Activated naive CD4-positive, alpha-beta T cell treated with anti-CD3 and anti-CD28 coated beads, Interleukin-2, amount 50 U/mL, for 72 hours (primary cell): ENCODE data around the gene RDH13. TPM values are rescaled to one million over a fixed set of nuclear protein-coding genes. Genes with fewer than 3 reads are reported as not detected.
A peak's percentile ranks its signal among the peaks of the same experiment; 100 is the strongest.

Experiments used
- ATAC-seq, 2 donors: fragments of 150-1000 bp; cut with Tn5 transposase; 2 replicates each; pipeline ENCODE4 v1.10.0; 2021; ENCODE audit warnings: mild to moderate bottlenecking in 2 of 2, moderate library complexity in 2 of 2
- DNase-seq, 2 donors: peaks; one replicate each; pipeline ENCODE4 v3.0.0; 2021 to 2022; ENCODE audit warnings: low spot score in 2 of 2
- H3K27ac Mint-ChIP-seq, 2 donors: one replicate each; pipeline ENCODE4 v1.8.0; 2022; ENCODE audit warnings: mild to moderate bottlenecking in 2 of 2, mixed read lengths in 2 of 2
- H3K36me3 Mint-ChIP-seq, 2 donors: one replicate each; pipeline ENCODE4 v1.8.0; 2022; ENCODE audit warnings: mixed read lengths in 2 of 2
- H3K9me3 Mint-ChIP-seq, 2 donors: one replicate each; pipeline ENCODE4 v1.8.0; 2022; ENCODE audit warnings: mixed read lengths in 2 of 2
- total RNA-seq, 2 donors: library from RNA; stranded (reverse); gene quantifications; one replicate each; pipeline ENCODE4 v1.2.3, GENCODE V29; 2022

RDH13 gene
- total RNA-seq, 2 donors from 2014 or later = 15.9 to 16.0 TPM

DNA sequence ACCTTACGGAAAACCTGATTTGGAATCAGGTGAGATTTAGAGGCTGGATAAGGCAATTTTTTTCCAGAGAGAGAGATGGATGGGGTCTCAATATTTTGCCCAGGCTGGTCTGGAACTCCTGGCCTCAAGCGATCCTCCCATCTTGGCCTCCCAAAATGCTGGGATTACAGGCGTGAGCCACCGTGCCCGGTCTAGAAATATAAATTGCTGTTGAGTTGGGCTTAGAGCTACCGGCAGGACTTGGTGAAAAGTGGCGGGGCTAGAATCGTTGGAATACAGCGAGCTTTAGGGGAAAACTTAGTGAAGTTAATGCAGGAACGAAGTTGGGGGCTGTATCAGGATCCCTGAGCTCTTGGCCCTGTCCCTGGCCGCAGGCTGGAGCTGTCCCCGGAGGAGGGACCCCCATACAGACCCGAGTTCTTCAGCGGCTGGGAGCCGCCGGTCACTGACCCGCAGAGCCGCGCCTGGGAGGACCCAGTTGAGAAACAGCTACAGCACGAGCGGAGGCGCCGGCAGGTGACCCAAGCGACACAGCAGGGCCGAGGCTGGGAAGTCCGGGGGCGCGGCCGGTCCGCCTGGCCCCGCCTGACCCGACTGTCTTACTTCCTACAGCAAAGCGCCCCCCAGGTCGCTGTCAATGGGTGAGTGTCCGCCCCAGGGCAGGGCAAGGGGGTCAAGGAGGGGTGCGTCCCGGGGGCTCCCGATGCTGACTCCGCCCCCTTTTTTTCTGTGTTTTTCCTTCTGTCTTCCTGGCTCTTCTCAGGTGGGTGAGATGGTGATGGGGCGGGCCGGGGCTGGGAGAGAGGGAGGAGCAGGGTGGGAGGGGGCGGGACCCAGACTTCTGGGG lies 20.3 kb upstream of the RDH13 start:
- DNase-seq (no peak), ATAC-seq (no peak)
- Mint-ChIP-seq H3K9me3 (peaks cover 5 to 9% of the 10 kb centered on the region in 2 donors), H3K36me3 (peaks cover 7 to 20% of the 10 kb centered on the region in 2 donors), H3K27ac (no peak overlapping the region)

DNA sequence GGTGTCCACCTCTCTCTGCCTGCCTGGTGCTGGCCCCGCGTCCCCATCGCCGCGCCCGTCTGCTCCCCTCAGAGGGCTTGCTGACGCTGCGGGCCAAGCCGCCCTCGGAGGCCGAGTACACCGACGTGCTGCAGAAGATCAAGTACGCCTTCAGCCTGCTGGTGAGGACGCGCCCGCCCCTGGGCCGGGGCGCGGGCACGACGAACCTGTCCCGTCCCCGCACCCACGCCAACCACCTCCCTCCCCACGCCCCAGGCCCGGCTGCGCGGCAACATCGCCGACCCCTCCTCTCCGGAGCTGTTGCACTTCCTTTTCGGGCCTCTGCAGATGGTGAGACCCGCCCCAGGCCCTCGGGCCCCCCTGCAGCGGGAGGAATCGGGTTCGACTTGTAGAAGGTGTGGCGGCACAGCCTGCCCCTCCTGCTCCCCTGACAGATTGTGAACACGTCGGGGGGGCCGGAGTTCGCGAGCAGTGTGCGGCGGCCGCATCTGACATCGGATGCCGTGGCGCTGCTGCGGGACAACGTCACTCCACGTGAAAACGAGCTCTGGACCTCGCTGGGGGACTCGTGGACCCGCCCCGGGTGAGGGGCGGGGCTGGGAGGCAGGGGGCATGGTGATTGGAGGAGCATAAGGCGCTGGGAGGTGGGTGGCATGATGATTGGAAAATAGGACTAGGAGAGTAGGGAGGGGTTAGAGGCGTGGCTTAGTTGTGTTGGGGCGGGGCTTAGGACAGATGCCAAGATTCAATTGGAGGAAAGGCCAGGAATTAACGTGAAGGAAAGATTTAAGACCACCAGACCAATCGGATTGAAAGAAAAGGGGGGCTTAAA lies 19.3 kb upstream of the RDH13 start:
- peak in 1 of 2 donors; percentile 6 for ATAC-seq
- Mint-ChIP-seq H3K27ac (no peak overlapping the region), H3K9me3 (peaks cover 5 to 9% of the 10 kb centered on the region in 2 donors)

DNA sequence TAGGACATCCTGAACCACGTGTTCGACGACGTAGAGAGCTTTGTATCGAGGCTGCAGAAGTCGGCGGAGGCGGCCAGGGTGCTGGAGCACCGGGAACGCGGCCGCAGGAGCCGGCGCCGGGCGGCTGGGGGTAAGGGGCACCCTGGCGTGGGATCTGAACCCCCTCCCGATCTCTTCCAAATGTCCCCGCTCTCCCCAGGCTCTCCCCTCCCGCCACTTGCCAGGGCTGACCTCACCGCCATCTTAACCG lies 18.7 kb upstream of the RDH13 start:
- no peak overlapping the region for H3K27ac Mint-ChIP-seq
- no peak for ATAC-seq
- H3K36me3 Mint-ChIP-seq = peaks cover 5 to 15% of the 10 kb centered on the region in 2 donors
- peaks cover 5 to 9% of the 10 kb centered on the region in 2 donors for H3K9me3 Mint-ChIP-seq
- no peak for DNase-seq

More for the DNA sequence above, 19.3 kb upstream of the RDH13 start:
- peak in 1 of 2 donors; percentile 43 for DNase-seq
- peaks cover 5 to 15% of the 10 kb centered on the region in 2 donors for H3K36me3 Mint-ChIP-seq

DNA sequence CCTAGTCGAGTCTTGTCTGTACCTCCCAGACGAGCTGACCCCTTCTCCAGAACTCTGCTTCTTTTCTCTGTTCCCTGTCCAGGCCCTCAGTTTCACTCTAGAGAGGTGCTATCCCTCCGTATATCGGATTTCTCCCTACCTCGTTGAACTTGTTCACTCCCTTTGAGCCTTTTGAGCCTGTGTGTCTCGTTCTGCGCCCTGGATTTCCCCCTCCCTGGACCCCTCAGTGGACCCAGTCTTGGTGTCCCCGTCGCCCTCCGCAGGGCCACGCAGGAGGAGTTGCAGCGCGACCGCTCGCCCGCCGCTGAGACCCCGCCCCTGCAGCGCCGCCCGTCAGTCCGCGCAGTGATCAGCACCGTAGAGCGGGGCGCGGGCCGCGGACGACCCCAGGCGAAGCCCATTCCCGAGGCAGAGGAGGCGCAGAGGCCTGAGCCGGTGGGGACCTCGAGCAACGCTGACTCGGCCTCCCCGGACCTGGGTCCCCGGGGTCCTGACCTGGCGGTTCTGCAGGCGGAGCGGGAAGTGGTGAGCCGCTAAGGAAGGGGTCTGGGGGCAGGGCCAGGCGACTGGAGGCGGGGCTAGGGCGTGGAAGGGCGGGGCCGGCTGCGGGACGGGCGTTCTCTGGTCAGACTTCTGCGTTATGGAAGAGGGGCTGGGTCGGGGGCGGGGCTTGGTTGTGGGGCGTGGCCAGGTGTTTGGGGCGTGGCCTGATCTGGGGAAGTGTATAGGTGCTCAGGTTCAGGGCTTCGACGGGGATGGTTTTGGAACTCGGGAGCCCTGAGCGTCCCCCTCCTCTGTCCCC lies 18.2 kb upstream of the RDH13 start:
- peak; percentile 78 to 86 for ATAC-seq
- H3K36me3 Mint-ChIP-seq = peaks cover 5 to 15% of the 10 kb centered on the region in 2 donors
- H3K9me3 Mint-ChIP-seq = peaks cover 5 to 9% of the 10 kb centered on the region in 2 donors
- H3K27ac Mint-ChIP-seq = peak overlapping the region in 1 of 2 donors; percentile 57
- peak; percentile 79 to 89 for DNase-seq

DNA sequence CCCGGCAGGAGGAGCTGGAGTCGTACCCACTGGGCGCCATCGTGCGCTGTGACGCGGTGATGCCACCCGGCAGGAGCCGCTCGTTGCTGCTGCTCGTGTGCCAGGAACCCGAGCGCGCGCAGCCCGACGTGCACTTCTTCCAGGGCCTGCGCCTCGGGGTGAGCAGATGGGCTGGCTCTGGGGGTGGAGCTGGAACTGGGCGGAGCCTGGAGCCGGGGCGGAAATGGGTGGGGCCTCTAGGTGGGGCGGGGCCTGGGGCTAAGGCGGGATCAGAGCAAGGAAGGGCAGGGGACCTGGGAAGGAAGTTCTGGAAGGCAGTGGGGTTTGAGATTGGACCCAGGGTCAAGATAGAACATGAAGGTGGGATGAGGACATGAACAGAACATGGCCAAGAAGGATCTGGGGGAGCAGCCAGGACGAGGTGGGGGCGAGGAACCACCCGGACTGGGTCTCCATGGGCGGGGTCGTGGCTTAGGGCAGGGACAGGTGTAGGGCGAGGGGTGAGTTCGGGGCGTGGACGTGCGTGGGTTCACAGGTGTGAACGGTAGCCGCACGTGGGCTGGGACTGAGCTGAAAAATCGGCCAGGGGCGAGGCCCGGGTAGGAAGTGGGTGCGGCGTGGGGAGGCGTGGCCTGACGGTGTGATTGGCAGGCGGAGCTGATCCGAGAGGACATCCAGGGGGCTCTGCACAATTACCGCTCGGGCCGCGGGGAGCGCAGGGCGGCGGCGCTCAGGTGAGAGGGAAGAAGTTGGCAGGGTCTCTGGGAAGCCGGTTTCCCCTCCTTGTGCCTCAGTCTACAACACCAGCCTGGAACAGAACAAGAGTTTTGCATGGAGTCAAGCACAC lies 17.4 kb upstream of the RDH13 start:
- Mint-ChIP-seq H3K9me3 (peaks cover 5 to 9% of the 10 kb centered on the region in 2 donors), H3K27ac (peak overlapping the region in 1 of 2 donors; percentile 57), H3K36me3 (peaks cover 5 to 15% of the 10 kb centered on the region in 2 donors)
- ATAC-seq (peak; percentile 43 to 55), DNase-seq (peak in 1 of 2 donors; percentile 70)

DNA sequence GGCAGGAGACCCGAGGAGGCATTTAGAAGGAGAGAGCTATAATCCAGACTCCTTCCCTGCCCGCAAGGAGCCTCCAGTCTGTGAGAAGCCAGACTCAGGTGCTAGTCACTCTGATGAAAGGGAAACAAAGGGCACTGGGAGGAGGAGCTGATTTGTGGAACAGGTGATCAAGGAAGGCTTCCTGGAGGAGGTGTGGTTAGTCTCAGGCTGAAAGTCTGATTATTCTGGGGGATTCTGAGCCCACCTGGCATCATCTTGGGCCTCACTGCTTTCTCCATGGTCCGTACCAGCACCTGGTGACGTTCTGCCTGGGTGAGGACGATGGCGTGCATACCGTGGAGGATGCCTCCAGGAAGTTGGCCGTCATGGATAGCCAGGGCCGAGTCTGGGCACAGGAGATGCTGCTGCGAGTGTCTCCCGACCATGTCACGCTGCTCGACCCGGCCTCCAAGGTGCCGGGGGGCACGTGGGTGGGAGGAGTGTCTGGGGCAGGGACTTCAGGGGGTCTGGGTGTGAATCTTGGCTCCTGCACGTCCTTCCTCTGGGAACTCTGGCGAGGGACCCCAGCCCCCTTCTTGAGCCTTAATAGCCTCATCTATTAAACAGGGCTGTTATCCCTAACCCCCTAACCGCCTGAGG lies 16.6 kb upstream of the RDH13 start:
- H3K9me3 Mint-ChIP-seq = peaks cover 5 to 9% of the 10 kb centered on the region in 2 donors
- DNase-seq = no peak
- no peak for ATAC-seq
- peaks cover 5 to 15% of the 10 kb centered on the region in 2 donors for H3K36me3 Mint-ChIP-seq
- no peak overlapping the region for H3K27ac Mint-ChIP-seq

DNA sequence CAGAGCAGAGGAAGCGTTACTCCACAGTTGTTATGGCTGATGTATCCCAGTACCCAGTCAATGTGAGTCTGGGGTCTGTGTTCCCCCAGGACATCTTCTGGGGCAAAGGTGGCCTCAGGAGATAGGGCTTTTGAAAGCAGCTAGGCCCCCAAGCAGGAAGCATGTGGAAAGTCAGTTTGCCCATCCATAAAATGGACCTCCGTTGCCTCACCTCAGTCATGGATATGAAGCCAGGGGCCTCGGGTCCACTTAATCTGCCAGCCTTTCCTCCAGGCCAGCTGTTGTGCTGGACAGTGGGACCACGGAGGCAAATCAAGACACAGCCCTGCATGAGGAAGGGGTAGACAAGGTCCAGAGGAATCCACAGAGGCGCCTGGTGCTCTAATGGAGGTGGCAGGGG lies 16.0 kb upstream of the RDH13 start:
- H3K36me3 Mint-ChIP-seq = peaks cover 5 to 15% of the 10 kb centered on the region in 2 donors

DNA sequence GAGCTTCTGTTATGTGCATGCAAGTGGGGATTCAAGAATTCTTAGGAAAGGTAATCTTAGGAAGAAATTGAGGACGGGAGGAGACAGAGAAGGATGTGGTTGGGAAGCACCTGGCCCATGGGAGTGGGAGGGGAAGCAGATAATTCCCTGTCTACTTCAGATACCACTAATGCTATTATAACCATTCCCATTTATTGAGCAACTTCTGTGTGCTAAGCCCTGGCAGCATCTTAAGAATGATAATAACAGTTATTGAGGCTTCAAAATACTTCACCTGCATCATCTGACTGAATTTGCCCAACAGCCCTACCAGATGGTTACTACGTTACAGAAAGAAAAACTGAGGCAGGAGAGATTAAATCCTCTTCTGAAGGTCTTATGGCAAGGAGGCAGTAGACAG lies 14.2 kb upstream of the RDH13 start:
- DNase-seq (no peak), ATAC-seq (no peak)
- Mint-ChIP-seq H3K9me3 (peaks cover 5 to 7% of the 10 kb centered on the region in 2 donors), H3K27ac (no peak overlapping the region), H3K36me3 (peaks cover 5 to 6% of the 10 kb centered on the region in 2 donors)

More for the DNA sequence above, 16.0 kb upstream of the RDH13 start:
- no peak overlapping the region for H3K27ac Mint-ChIP-seq
- DNase-seq (no peak), ATAC-seq (no peak)
- peaks cover 5 to 9% of the 10 kb centered on the region in 2 donors for H3K9me3 Mint-ChIP-seq

DNA sequence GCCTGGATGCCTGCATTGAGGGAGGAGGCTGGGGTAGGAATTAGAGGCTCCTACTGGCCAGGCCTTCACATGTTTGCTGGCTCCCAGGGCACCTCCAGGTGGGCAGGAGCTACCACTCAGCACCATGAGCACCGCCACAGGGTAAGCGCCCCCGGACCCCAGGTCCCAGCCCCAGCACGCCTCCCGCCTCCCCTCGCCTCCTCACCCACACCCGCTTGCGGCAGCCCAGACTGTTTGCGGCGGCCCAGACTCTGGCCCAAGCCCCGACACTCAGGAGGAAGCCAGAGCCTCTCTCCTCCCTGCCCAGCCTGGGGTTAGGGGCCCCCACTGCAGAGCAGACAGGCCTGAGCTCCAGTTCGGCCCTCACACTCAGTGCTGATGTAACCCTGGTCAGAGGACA lies 13.4 kb upstream of the RDH13 start:
- peaks cover 5 to 6% of the 10 kb centered on the region in 2 donors for H3K36me3 Mint-ChIP-seq
- peaks cover 5 to 7% of the 10 kb centered on the region in 2 donors for H3K9me3 Mint-ChIP-seq
- no peak overlapping the region for H3K27ac Mint-ChIP-seq
- no peak for DNase-seq
- ATAC-seq = no peak

DNA sequence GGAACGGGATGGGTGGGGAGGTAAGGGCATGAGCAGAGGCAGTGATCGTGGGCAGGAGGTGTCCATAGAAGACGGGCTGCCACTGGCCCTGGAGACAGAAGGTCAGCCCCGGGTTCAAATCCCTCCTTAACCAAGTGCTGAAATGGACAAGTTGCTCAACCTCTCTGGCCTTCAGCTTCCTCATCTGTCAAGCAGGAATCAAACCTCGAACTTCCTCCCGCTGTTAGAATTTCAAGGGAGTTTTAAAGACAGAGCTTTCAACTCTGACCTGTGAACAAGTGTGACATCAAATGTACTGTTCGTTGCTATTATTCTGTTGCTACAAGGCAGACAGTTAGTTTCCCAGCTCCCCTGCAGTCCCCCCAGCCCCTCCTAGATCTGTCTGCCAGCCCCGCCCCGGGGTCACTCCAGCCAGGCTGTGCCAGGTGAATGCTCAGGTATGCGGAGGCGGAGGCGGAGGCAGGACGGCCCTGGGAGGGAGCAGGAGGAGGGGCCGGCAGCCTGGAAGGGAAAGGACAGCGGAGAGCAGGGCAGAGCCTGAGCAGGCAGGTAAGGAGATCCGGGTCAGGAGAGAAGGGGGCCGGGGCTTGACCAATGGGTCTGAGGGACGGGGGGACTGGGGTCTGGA lies 12.5 kb upstream of the RDH13 start, which contains the start of gene EPS8L1:
EPS8L1 (plus strand) TSS at position 499 of the 628 bp plus-strand sequence. CDS start 576 bp downstream, outside the sequence.
- peaks cover 2 to 6% of the 10 kb centered on the region in 2 donors for H3K36me3 Mint-ChIP-seq
- peaks cover 3 to 7% of the 10 kb centered on the region in 2 donors for H3K9me3 Mint-ChIP-seq
- DNase-seq = no peak
- ATAC-seq = no peak
- H3K27ac Mint-ChIP-seq = no peak within 1 kb of the TSS

DNA sequence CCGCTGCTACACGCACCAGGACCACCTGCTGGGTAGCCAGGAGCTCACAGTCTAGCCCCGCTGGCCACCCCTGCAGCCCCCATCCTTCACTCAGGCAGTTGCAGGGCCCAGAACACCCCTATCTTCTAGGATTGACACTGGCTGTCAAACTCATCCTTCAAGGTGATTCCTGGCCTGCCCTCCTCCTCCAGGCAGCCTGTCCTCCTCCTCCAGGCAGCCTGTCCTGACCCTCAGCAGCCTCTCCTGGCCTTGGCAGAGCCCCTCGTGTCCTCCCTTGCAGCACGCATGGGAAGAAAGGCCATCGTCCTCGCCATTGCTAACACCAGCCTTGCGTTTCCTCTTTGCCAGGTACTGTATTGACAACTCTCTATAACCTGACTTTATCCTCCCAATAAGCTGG lies 9.0 kb upstream of the RDH13 start:
- Mint-ChIP-seq H3K27ac (no peak overlapping the region), H3K9me3 (peaks cover 0 to 3% of the 10 kb centered on the region in 2 donors), H3K36me3 (peaks cover 0 to 8% of the 10 kb centered on the region in 2 donors)
- DNase-seq (no peak), ATAC-seq (no peak)

DNA sequence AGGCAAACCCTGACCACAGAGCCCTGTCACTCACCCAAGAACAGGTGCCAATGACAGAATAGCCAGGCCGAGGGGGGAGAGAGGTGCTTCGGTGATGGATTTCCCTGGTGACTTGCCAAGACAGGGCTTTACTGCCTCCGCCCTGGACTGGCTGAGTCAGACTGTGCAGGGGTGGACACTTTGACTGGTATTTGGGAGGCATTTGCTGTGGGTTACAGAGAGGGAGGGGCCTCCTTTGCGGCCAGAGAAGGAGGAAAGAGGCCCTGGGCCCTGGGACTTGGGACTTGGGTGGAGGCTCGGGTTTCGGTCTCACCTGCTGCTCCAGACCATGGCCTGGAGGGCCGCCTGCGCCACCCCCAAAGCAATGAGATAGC lies 8.2 kb upstream of the RDH13 start:
- Mint-ChIP-seq H3K36me3 (peaks cover 0 to 8% of the 10 kb centered on the region in 2 donors), H3K27ac (no peak overlapping the region), H3K9me3 (peaks cover 0 to 3% of the 10 kb centered on the region in 2 donors)
- peak in 1 of 2 donors; percentile 91 for ATAC-seq
- DNase-seq = no peak

DNA sequence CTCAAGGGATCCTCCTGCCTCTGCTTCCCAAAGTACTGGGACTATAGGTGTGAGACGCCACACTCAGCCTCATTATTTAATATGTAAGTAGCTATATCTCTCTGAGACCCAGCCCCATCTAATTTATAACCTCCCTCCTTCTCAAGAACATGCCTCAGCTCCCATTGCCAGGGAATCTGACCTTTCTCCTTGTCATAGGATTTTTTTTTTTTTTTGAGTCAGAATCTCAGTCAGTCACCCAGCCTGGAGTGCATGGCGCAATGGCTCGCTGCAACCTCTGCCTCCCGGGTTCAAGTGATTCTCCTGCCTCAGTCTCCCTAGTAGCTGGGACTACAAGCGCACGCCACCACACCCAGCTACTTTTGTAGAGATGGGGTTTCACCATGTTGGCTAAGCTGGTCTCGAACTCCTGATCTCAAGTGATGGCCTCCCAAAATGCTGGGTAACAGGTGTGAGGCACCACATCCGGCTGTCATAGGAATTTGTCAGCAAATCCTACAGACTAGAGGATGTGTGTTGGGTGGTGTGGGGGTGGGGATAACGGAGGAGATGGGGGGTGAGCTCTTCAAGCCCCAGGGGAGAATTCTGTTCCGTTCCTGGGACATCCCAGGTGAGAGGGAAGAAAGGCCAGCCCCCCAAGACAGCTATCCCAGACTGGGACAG lies 7.6 kb upstream of the RDH13 start:
- Mint-ChIP-seq H3K27ac (no peak overlapping the region), H3K36me3 (peaks cover 0 to 8% of the 10 kb centered on the region in 2 donors), H3K9me3 (peaks cover 0 to 3% of the 10 kb centered on the region in 2 donors)
- DNase-seq = no peak
- ATAC-seq = peak in 1 of 2 donors; percentile 23

DNA sequence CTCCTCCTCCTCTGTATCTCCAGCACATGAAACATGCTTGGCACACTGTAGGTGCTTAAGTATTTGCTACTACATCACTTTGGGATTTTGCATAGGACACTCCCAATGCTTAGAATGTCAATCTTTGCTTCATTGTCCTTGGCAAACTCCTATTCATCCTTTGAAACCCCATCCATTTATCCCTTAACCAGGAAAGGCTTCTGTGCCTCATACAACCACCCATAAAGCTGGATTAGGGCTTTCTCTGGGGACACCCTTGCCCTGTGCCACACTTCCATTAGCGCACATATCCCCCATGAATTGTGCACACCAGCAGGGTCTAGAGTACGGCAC lies 6.9 kb upstream of the RDH13 start:
- no peak overlapping the region for H3K27ac Mint-ChIP-seq
- peaks cover 0 to 8% of the 10 kb centered on the region in 2 donors for H3K36me3 Mint-ChIP-seq
- H3K9me3 Mint-ChIP-seq = peaks cover 0 to 3% of the 10 kb centered on the region in 2 donors
- ATAC-seq = no peak
- no peak for DNase-seq
